ENCODE measurements around the gene RCOR1.

The RCOR1 gene

GRCh38 chr14:102770147-102771123, 178.0 kb downstream of the RCOR1 start:
- ATAC-seq (replicated peaks): no peak
- Mint-ChIP-seq H3K4me3 (no peak overlapping the region), H3K36me3 (peaks cover 4 to 10% of the 10 kb centered on the region in 2 donors), H3K27me3 (no peaks in the 10 kb centered on the region), H3K4me1 (peaks cover 58 to 89% of the 10 kb centered on the region in 2 donors), H3K9me3 (peaks cover 4 to 5% of the 10 kb centered on the region in 2 donors), H3K27ac (peak overlapping the region; percentile 39)
- DNase-seq: no peak

DNA sequence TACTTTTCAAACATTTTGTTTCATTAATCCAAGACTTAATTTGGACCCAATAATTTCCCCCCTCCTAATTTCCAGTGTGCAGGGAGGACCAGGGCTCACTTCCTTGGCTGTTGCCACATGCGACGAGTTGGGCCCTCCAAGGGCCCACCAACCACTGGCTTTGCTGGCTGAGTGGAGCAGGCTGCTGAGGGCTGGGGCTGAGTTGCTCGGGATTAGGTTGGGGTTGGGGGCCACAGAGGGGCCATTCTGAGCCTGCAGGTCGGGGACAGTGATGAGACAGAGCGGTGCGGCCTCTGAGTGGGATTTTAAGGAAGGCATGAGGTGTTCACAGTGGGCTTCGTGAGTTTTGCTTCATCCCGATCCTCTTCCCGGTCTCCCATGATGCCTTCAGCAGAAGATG, 178.7 kb downstream of the RCOR1 start:
- Mint-ChIP-seq H3K9me3 (peaks cover 4 to 5% of the 10 kb centered on the region in 2 donors), H3K27ac (peak overlapping the region; percentile 39), H3K4me3 (peak overlapping the region in 1 of 2 donors; percentile 29), H3K36me3 (peaks cover 2 to 6% of the 10 kb centered on the region in 2 donors), H3K4me1 (peaks cover 63 to 90% of the 10 kb centered on the region in 2 donors), H3K27me3 (no peaks in the 10 kb centered on the region)
- ATAC-seq (replicated peaks) (no peak), DNase-seq (no peak)

GRCh38 chr14:102772781-102773570, 180.5 kb downstream of the RCOR1 start:
- Mint-ChIP-seq H3K27me3 (no peaks in the 10 kb centered on the region), H3K36me3 (peaks cover 2 to 13% of the 10 kb centered on the region in 2 donors), H3K9me3 (peaks cover 4 to 5% of the 10 kb centered on the region in 2 donors), H3K4me1 (peaks cover 60 to 84% of the 10 kb centered on the region in 2 donors), H3K27ac (peak overlapping the region; percentile 84), H3K4me3 (no peak overlapping the region)
- DNase-seq: no peak
- no peak for ATAC-seq (replicated peaks)

DNA sequence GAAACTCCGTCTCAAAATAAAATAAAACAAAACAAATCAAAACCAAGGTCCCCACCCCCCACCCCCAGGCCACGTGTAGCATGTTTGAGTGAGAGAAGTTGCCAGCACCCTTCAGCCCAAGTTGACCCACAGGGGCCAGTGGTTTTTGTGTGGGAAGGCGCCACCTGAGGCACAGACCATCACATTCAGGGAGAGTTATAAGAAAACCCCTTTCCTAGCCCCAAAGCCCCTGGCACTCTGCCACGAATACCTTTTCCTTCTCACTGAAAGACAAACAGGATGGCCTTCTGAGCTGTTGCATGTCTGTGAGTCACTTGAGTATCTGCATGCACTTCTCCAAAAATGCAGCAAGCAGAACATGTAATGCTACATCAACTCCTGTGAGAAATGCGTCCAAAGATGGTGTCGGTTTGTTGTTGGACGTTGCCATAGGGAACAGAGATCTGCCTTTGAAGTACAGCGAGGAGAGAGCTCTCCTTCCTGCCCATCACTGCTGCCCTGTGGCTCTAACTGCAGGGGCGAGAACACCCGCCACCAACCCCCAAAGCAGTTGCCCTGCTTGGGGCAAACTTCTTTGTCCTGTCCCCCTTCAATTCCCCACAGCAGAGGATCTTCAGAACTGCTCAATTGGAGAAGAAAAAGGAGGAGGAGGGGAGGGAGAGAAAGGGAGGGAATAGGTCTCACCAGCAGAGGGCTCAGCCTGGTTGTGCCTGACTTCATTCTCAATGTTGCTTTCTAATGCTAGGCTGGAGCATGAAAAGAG, 182.1 kb downstream of the RCOR1 start:
- peak overlapping the region; percentile 99 for H3K27ac Mint-ChIP-seq
- peak; percentile 67 to 74 for ATAC-seq (replicated peaks)
- H3K27me3 Mint-ChIP-seq: no peaks in the 10 kb centered on the region
- H3K4me1 Mint-ChIP-seq: peaks cover 52 to 81% of the 10 kb centered on the region in 2 donors
- peaks cover 4 to 5% of the 10 kb centered on the region in 2 donors for H3K9me3 Mint-ChIP-seq
- H3K4me3 Mint-ChIP-seq: peak overlapping the region; percentile 59 to 76
- peaks cover 11 to 21% of the 10 kb centered on the region in 2 donors for H3K36me3 Mint-ChIP-seq
- DNase-seq: peak; percentile 86

DNA sequence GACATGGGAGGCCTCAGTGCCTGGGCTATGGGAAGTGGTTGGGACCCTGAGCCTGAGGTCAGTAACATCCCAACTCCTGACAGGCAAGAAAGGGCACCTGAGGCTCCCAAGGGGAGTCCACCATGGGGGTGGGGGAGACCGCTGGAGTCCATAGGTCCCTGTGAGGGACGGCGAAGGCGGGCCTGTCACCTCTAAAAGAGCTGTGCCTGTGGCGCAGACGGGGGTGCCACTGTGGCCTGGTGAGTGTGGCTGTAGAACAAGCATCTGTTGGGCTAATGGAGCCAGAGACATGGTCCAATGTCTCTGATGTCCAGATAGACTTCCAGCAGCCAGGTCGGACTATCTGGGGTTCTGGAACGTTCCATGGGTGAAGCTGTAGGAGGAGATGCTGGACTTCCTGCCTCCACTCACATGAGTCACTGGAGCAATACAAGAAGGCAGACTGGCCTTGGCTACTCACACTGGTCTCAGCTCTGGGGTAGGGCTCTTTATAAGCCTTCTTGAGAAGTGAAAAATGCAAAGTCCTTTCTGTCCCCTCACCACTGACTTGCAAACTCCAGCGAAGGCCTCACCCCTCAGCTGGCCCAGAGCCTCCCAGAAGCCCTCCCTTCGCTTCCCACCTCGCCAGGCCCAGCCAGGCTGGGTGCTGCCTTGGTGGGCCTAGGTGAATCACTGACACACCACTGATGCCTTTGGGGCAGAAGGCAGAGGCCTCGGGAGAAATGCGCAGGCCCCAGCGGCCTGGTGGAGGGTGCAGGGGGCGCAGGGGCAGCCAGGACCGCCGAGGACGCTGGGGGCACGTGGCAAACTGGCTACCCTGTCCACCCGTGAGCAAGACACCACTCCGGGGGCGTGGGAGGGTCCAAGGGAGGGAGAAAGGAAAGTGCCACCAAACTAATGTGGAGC, 183.7 kb downstream of the RCOR1 start:
- Mint-ChIP-seq H3K4me1 (peaks cover 54 to 81% of the 10 kb centered on the region in 2 donors), H3K9me3 (peaks cover 4 to 5% of the 10 kb centered on the region in 2 donors), H3K27ac (peak overlapping the region; percentile 96), H3K36me3 (peaks cover 24 to 35% of the 10 kb centered on the region in 2 donors), H3K27me3 (no peaks in the 10 kb centered on the region), H3K4me3 (peak overlapping the region; percentile 77 to 87)
- DNase-seq: no peak
- peak in 1 of 2 donors; percentile 8 for ATAC-seq (replicated peaks)

DNA sequence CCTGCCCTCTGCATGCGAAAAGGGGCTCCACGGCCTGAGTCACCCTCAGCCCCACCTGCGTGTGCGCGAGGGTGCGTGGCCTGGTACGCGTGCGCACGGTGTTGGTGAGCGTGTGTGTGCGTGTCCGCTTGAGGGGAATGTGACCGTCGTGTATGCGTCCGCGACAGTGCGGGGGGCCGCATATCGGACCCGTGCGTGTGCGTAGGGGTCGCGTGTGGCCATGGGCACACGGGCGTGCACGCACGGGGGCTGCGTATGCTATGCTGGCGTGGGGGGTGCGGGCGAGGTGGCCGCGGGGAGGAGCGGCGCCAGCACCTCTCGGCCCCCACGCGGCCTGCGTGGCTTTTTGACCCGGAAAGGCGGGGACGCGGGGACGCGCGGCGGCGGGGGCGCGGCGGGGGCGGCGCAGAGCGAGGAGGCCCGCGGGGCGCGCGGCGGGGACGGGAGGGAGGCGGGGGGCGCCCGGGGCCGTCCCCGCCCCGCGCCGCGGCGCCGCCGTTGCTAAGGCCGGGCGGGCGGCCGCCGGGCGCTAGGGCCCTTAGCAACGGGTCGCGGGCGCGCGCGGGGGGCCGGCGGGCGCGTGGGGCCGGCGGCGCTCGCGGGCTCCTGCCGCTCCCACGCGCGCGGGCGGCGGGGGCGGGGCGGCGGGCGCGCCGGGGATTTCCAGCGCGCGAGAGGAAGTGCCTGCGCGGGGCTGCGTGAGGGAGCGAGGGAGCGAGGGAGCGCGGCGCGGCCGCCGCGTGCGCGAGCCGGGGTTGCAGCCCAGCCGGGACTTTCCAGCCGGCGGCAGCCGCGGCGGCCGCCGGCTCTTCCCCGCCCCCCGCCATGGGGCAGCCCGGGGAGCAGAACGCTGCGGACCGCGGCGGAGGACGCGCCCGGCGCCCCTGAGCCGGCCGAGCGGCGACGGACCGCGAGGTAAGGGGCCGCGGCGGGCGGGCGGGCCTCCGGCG, 184.6 kb downstream of the RCOR1 start, which contains the start of gene TRAF3:
Gene TRAF3 (plus strand): TSS at position 689 of the 950 bp plus-strand sequence. CDS start 92,753 bp downstream, outside the sequence.
- ATAC-seq (replicated peaks) (peak; percentile 59 to 69), DNase-seq (peak; percentile 79)
- Mint-ChIP-seq H3K4me1 (peaks cover 49 to 81% of the 10 kb centered on the region in 2 donors), H3K27ac (peak within 1 kb of the TSS; percentile 97), H3K9me3 (peaks cover 4 to 5% of the 10 kb centered on the region in 2 donors), H3K36me3 (peaks cover 27 to 38% of the 10 kb centered on the region in 2 donors), H3K27me3 (no peaks in the 10 kb centered on the region), H3K4me3 (peak within 1 kb of the TSS; percentile 90 to 96)

DNA sequence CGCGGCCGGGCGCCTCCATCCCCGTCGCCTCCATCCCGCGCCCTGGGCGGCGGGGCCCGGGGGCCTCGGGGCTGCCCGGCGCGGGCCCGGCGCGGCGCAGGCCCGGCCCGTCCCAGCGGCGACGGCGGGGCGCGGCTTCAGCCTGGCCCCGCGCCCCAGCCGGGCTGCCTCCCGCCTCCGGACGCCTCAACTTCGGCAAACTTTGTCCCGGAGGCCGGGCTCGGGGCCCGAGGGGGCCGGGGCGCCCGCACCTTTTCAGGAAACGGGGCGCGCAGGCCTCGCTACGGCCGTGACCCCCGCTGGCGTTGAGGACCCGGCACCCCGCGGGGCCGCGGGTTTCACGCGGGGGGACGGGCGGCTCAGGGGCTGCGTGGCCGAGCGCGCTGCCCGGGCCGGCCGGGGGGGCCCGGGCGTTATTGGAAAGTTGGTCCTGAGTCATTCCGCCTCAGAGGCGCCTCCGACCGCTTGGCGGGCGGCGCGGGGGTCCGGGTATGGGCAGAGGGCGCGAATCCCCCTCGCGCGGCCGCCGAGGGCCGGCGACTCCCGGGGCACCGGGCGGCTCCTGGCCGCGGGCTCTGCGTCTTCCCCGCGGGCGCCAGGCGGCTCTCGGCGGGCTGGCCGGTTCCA, 185.4 kb downstream of the RCOR1 start:
- peaks cover 29 to 44% of the 10 kb centered on the region in 2 donors for H3K36me3 Mint-ChIP-seq
- peaks cover 4 to 5% of the 10 kb centered on the region in 2 donors for H3K9me3 Mint-ChIP-seq
- peaks cover 51 to 86% of the 10 kb centered on the region in 2 donors for H3K4me1 Mint-ChIP-seq
- H3K4me3 Mint-ChIP-seq: peak overlapping the region; percentile 90 to 96
- no peaks in the 10 kb centered on the region for H3K27me3 Mint-ChIP-seq
- H3K27ac Mint-ChIP-seq: peak overlapping the region; percentile 97
- DNase-seq (no peak), ATAC-seq (replicated peaks) (peak; percentile 16 to 29)

- no peaks in the 10 kb centered on the region for H3K27me3 Mint-ChIP-seq
- peaks cover 47 to 86% of the 10 kb centered on the region in 2 donors for H3K4me1 Mint-ChIP-seq
- peak overlapping the region; percentile 97 for H3K27ac Mint-ChIP-seq
- H3K4me3 Mint-ChIP-seq: peak overlapping the region; percentile 90 to 96
- DNase-seq: no peak
- no peak for ATAC-seq (replicated peaks)
- H3K36me3 Mint-ChIP-seq: peaks cover 29 to 45% of the 10 kb centered on the region in 2 donors
- H3K9me3 Mint-ChIP-seq: no peaks in the 10 kb centered on the region
Measured at GRCh38 chr14:102778338-102779083, 186.1 kb downstream of the RCOR1 start.

GRCh38 chr14:102779084-102779462, 186.6 kb downstream of the RCOR1 start:
- peak overlapping the region; percentile 97 for H3K27ac Mint-ChIP-seq
- H3K9me3 Mint-ChIP-seq: no peaks in the 10 kb centered on the region
- peak overlapping the region; percentile 90 to 96 for H3K4me3 Mint-ChIP-seq
- H3K27me3 Mint-ChIP-seq: no peaks in the 10 kb centered on the region
- H3K4me1 Mint-ChIP-seq: peaks cover 50 to 86% of the 10 kb centered on the region in 2 donors
- no peak for DNase-seq
- no peak for ATAC-seq (replicated peaks)
- H3K36me3 Mint-ChIP-seq: peaks cover 29 to 47% of the 10 kb centered on the region in 2 donors

- peaks cover 50 to 84% of the 10 kb centered on the region in 2 donors for H3K4me1 Mint-ChIP-seq
- no peak for DNase-seq
- no peak for ATAC-seq (replicated peaks)
Measured at GRCh38 chr14:102779574-102780315, 187.3 kb downstream of the RCOR1 start.

More at GRCh38 chr14:102779574-102780315, 187.3 kb downstream of the RCOR1 start:
- H3K36me3 Mint-ChIP-seq: peaks cover 29 to 51% of the 10 kb centered on the region in 2 donors
- H3K4me3 Mint-ChIP-seq: peak overlapping the region; percentile 78 to 90
- no peaks in the 10 kb centered on the region for H3K27me3 Mint-ChIP-seq
- H3K27ac Mint-ChIP-seq: peak overlapping the region; percentile 31
- no peaks in the 10 kb centered on the region for H3K9me3 Mint-ChIP-seq

Measured in stimulated activated naive B cell treated with anti-CD40 and anti-IgM and Interleukin-4, amounts not matched to agents 10 μg/mL and 1 μg/mL and 100 μg/mL, for 72 hours (primary cell).